ENCODE data around the gene SEMA4C.

GRCh38 chr2:96828874-96829273 lies 41.0 kb downstream of the SEMA4C start:
- TF ChIP-seq POLR2A (IDR thresholded peaks at IDR 0.05; ENCODE audit: low read depth) (no peak), CTCF (IDR thresholded peaks at IDR 0.05) (no peak), POLR2AphosphoS5 (IDR thresholded peaks at IDR 0.05) (no peak)
